HG03025 (cell line): ENCODE measurements around the gene CHRND.
"Not testable (repeated sequence)": the region's sequence is repeated elsewhere in the genome, so short reads cannot be mapped to it uniquely, and the experiment has no call there.

ENCODE experiments used
- ATAC-seq: cut with Tn5 transposase; IDR thresholded peaks from one replicate; pipeline ENCODE4 v1.9.1; 2021; ENCODE audit warnings: mild to moderate bottlenecking, moderate library complexity; ENCODE audit not compliant: unreplicated experiment, low FRiP score

Gene CHRND

DNA sequence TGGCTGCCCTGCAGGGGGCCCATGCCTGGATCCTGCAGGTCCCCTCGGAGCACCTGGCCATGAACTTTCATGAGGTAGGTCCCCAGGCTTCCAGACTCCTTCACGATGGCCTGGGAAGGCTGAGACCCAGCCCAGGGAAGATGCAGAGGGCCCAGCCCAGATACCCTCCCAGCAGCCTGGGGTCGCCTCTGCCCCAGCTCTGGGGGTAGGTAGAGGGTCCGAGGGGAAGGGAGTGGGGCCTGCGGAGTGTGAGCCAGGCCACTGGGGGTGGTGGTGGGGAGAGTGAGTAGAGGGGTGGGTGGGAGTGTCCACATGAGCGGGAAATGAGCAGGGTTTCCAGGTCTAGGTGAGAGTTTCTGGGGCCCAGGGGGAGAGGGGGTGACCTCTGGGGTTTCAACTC lies 1.2 kb upstream of the CHRND start:
- no peak for ATAC-seq

DNA sequence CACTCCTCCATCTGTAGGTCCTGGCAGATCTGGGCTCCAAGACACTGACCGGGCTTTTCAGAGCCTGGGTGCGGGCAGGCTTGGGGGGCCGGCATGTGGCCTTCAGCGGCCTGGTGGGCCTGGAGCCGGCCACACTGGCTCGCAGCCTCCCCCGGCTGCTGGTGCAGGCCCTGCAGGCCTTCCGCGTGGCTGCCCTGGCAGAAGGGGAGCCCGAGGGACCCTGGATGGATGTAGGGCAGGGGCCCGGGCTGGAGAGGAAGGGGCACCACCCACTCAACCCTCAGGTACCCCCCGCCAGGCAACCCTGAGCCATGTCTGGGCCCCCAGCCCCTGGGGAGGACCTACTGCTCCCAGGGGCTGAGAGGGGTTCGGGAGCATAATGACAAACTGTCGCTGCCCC lies 761 bp upstream of the CHRND start:
- no peak for ATAC-seq

DNA sequence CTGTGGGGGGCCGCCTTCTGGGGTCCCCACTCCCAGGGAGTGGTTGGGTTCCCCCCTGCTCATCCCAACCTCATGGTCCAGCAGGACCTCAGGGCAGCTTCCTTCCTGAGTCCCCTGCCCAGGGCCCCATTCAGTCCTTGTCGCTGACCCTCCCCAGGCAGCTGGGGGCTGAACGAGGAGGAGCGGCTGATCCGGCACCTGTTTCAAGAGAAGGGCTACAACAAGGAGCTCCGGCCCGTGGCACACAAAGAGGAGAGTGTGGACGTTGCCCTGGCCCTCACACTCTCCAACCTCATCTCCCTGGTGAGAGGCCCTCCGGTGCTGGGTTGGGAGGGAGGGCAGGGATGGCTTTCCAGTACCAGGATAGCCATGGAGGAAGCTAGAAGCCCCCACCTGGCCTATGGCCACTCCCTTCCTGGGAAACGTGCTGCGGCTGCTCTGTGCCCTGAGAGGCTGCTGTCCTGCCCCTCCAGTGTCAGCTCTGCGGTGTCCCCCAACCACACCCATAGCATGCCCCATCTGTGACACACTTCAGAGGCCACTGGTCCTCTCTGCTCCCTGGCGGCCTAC lies 497 bp downstream of the CHRND start:
- ATAC-seq: no peak

DNA sequence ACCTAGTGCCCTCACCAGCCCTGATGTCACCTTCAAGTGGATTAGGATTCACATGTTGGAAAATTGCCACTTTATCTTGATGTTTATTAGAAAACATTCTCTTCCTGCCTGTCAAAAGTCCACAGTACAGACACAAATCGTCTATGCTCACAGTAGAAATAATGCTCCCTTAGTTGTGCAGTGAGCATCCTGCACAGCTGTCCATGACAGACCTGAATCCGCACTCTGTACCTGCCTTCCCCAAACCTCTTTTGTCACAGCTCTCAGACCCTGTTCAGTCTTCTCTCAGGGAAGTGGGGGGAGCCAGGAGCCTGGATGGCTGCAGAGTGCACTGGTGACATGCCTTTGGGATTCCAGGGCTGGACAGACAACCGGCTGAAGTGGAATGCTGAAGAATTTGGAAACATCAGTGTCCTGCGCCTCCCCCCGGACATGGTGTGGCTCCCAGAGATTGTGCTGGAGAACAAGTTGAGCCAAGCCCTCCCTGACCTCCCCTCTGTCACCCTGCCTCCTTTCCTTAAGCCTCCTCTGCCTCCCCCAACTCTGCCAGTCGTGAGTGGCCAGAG lies 2.0 kb downstream of the CHRND start:
- no peak for ATAC-seq

DNA sequence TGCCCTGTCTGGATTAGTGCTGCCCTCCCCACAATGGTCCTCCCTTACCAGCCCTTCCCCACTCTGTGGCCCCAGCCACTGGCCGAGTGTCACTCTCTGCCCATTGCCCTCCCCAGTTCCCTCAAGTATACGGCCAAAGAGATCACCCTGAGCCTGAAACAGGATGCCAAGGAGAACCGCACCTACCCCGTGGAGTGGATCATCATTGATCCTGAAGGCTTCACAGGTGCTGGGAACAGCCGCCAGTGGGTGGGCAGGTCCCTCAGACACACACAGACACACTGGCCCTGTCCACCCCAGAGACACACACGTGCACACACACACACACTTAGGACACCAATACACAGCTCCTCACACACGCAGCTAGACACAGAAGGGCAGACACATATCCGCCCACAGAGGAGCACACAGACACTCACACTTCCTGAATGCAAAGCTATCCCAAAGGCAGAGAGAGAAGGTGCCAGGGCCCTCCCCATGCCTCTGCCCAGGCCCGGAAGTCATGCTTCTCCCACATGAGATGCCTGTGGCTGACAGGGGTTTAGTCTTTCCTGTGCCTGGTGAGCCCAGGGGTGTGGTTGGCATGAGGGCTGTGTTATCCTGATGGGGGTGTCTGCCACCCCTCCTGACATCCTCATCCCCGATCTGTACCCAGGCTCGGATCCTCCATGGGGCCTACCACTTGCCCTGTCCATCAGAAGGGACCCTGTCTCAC lies 2.9 kb downstream of the CHRND start:
- ATAC-seq: no peak

DNA sequence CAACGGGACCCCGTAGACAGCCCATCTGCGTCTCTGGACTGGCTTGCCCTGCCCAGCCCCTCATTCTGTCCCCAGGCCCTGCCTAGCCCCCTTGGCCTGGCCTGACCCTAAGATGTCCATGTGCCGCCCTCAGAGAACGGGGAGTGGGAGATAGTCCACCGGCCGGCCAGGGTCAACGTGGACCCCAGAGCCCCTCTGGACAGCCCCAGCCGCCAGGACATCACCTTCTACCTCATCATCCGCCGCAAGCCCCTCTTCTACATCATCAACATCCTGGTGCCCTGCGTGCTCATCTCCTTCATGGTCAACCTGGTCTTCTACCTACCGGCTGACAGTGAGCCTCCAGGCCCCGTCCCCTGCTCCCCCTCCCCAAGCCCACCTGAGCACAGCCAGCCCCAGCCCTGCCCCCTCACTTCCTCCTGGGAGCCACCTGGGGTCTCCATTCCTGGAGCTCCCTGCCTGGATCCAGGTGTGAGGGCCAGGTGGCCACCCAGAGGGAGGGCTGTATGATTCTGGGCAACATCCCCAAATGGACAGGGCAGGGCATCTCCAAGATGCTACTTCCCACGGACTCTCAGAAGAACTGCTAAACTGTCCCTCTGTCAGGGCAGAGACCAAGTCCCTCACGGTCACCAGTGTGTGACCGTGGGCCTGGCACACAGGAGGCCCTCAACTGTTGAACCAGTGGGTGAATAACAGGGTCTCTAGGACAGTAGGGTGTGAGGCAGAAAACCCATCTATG lies 4.0 kb downstream of the CHRND start:
- no peak for ATAC-seq

DNA sequence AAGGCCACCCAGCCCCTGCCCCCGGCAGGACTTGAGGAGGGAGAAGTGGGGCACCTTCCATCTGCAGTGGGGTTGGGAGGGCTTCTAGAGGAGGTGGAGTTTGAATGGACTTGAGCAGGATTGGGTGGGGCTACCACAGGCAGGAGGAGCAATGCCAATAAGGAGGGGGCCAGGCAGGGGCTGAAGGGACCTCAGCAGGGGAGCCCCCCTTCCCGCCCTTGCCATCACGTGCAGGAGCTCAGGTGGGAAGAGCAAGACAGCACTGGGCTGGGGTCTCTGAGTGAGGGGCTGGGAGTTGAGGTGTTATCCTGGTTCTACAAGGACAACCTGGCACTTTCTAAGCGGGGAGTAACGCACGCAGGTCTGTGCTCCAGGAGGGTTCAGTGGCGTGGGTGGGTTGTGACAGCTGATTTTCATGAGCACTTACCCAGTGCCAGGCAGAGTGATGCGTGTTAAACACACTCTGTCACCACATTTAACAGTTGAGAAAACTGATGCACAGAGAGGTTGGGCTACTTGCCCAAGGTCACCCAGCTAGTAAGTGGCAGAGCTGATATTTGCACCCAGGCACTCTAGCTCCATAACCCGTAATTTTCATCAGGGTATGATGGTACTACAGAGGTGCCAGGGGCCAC lies 4.8 kb downstream of the CHRND start:
- no peak for ATAC-seq

DNA sequence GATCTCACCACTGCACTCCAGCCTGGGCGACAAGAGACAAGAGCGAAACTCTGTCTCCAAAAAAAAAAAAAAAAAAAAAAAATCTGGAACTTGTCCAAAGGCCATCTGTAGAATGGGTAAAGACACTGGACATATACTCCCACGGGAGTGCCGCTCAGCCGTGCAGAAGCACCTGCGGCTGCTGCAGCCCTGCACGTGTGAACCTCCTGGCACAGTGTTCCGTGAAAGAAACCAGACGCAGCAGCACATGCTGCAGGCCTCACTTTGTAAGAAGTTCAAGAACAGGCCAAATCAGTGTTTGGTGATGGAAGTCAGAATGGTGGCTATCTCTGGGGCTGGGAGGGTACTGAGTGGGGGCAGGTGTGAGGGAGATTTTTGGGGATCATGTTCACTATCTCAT lies 6.5 kb downstream of the CHRND start:
- ATAC-seq: no peak

DNA sequence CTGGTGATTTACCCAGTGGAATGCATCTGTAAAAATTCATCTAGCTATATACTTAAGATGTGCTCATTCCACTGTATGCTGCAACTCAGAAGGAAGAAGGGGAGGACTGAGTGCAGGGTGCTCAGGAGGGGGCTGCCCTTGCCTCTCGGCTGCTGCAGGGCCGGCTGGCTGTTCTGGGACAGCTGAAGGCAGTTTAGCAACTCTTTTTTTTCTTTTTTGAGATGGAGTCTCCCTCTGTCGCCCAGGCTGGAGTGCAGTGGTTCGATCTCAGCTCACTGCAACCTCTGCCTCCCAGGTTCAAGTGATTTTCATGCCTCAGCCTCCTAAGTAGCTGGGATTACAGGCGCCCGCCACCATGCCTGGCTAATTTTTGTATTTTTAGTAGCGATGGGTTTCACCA lies 6.9 kb downstream of the CHRND start:
- ATAC-seq: not testable (repeated sequence)

DNA sequence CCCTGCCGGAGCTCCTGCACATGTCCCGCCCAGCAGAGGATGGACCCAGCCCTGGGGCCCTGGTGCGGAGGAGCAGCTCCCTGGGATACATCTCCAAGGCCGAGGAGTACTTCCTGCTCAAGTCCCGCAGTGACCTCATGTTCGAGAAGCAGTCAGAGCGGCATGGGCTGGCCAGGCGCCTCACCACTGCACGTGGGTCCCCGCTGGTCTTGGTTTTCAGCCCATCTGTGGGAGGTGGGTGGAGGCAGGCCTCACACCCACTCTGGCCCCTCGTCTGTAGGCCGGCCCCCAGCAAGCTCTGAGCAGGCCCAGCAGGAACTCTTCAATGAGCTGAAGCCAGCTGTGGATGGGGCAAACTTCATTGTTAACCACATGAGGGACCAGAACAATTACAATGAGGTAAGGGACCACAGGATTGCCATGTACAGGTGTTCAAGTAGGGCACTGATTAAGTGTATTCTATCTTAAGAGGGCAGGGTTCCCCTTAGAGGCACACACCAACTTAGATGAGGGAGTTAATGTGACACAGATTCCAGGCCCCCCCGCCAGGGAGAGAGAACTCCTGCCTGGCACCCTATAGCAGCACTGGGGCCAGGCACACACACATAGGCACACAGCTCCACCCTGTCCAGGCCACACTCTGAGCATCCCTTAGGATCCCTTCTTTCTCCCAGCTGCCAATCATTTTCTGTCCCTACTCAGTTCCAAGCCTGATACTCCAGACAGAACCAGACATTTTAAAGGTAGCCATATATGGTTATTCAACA lies 8.2 kb downstream of the CHRND start:
- no peak for ATAC-seq

DNA sequence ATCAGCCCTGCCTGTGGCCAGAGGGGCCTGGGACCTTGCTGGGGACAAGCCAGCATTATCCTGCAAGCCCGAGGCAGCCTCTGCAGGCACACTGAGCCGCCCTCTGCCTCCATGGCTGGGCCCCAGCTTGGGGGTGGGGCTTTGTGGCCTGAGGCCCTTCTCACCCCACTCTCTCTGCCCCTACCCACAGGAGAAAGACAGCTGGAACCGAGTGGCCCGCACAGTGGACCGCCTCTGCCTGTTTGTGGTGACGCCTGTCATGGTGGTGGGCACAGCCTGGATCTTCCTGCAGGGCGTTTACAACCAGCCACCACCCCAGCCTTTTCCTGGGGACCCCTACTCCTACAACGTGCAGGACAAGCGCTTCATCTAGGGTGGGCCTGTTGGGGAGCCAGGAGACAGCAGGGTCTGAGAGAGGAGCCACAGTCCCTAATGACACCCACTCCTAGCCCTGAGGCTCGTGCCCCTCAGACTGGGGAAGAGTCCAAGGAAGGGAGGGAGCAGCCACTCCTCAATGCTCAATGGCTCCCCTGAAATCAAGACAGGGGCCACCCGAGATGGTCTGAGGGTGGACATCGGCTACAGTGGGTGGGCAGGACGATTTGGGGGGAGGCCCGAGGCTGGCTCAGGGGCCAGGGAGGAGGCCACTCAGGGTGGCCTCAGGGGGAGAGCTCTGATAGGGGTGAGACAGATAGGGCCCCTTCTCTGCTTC lies 9.1 kb downstream of the CHRND start:
- no peak for ATAC-seq

DNA sequence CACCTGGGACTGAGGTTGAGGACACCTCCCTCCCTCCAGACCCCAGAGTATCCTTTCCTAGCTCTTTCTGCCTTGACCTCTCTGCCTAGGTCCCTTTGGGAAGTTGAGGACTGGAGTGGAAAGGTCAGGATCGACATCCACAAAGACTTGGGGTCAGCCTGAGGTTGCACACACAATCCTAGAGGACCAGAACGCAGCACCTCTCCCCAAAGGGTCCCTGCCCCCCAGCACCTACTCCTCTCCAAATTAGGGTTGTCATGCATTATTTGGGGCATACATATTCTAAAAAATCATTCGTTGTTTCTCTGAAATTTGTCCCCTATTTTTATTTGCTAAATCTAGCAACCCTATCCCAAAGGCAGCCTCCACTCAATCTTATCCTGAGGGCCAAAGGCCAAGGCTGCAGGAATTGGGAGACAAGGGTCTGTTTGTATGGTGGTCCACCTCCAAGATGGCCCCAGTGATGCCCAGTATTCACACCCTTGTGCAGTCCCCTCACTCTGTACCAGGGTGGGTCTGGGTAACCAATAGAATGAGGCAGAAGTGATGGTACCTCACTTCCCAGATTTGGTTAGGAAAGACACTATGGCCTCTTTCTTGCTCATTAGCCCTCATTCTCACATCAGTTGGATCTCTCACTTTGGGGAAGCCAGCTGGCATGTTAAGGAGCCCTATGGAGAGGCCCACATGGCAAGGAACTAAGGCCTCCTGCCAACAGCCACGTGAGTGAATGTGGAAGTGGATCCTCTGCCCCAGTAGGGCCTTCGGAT lies 10.0 kb downstream of the CHRND start:
- no peak for ATAC-seq

DNA sequence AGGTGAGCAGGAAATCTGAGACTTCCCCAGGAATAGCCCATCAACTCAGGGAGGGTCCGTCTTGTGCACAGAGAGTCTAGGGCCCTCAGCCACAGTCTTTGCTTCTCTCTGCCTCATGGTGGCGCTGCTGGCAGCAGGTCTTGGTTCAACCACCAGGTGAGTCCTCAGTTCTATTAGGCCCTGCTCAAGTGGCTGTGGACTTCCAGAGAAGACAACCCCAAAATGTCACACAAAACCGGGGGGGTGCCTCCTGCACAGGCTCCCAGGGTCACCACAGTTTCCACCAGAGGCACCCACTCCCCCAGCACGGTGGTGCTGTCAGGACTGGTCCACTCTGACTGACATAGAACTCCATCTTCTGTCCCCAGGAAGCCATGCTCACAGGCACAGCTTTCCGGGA lies 11.1 kb downstream of the CHRND start:
- ATAC-seq: no peak

DNA sequence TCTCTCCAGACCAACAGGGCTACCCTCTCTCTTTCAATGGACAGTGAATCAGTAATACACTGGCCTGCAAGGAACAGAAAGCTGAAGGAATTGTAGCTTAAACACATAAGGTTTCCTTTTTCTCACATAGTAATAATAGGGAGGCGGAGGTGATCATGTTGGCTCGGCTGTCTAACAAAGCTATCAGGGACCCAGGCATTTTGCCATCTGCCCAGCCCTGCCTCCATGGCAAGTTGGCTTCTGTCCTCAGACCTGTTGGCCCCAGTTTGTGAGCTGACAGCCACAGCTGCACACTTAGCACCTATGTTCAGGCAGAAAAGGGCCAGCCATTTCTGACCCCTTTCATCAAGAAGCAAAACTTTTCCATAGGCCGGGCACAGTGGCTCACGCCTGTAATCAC lies 11.5 kb downstream of the CHRND start:
- no peak for ATAC-seq

DNA sequence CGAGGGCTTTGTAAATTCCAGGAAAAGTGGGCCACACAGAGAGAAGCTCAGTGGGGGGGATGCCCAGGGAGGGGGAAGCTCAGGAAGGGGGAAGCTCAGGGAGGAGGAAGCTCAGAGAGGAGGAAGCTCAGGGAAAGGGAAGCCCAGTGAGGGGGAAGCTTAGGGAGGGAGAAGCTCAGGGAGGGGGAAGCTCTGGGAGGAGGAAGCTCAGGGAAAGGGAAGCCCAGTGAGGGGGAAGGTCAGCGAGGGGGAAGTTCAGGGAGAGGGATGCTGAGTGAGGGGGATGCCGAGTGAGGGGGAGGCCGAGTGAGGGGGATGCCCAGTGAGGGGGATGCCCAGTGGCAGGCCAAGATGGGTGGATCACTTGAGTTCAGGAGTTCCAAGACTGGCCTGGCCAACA lies 12.7 kb downstream of the CHRND start:
- ATAC-seq: no peak

DNA sequence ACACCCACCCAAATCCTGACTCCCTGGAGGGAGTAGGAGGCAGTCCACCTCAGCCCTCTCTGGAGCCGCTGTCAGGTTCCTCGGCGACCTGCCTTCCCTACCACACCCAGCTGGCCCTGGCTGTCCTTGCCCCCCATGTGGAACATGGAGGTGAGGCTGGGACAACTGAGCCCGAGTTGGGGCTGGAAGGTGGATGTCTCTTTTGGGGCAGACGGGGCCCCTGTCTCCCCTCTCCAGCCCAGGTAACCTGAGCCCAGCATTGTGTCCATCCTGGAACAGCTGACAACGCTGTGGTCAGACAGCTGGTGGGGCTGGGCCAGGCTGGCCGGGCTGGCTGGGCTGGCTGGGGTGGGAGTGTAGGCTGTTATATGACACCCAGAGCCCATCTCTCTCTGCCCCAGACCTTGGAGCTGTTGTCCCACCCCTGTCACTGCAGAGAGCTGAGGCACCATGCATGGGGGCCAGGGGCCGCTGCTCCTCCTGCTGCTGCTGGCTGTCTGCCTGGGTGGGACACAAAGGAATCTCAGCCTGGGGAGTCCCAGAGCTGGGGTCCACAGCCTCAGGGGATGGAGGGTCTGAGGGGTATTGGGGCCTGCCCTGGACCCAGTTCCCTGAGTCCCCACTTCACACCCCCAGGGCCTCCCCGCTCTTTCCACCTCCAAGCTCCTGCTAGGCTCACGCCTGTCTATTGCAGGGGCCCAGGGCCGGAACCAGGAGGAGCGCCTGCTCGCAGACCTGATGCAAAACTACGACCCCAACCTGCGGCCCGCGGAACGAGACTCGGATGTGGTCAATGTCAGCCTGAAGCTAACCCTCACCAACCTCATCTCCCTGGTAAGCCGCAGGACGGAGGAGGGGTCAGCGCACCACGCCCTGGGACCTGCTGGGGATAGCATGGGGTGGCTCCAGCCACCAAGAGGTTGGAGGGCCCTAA lies 13.6 kb downstream of the CHRND start, which contains the start of gene CHRNG:
CHRNG (plus strand) TSS at position 395 of the 934 bp plus-strand sequence; CDS start at position 451, 56 bp downstream.
- ATAC-seq: no peak

DNA sequence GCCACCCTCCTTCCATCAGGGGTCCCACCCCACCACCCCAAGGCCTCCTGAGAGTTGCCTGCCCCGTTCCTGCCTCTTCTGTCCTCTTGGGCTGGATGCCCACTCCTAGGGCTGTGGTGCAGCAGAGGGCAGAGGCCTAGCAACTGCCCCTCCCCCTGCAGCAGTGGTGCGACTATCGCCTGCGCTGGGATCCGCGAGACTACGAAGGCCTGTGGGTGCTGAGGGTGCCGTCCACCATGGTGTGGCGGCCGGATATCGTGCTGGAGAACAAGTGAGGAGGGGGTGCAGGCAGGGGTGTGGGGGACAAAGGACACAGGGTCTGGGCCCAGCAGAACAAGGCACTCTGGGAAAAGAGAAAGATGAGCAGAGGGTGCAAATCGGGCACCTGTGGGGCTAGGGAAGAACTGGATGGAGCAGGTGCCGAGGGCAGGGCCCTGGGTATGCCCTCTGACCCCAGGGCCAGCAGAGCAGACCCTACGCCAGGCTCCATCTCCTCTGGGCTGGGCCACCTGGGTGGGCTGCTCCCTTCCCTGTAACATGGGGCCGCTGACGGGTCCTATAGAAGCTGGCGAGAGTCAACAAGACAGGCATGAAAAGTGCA lies 14.6 kb downstream of the CHRND start:
- ATAC-seq: no peak
